Activated naive CD8-positive, alpha-beta T cell treated with anti-CD3 and anti-CD28 coated beads, Interleukin-2, amount 50 U/mL, for 16 hours (primary cell): ENCODE measurements around the gene STK17B.
"Not testable (repeated sequence)": the region's sequence is repeated elsewhere in the genome, so short reads cannot be mapped to it uniquely, and the experiment has no call there.

Experiments used
- DNase-seq: peaks from one replicate; pipeline ENCODE4 v3.0.0-alpha.2; 2020; ENCODE audit warnings: low read depth, low spot score

The STK17B gene

GRCh38 chr2:196171248-196171871 lies at the start of gene STK17B:
Gene STK17B (minus strand): TSS chr2:196171578. CDS start chr2:196163383, 8,195 bp downstream.
- DNase-seq = peak; percentile 96

GRCh38 chr2:196220671-196221070 lies 49.3 kb upstream of the STK17B start:
- no peak for DNase-seq

GRCh38 chr2:196219671-196220070 lies 48.3 kb upstream of the STK17B start:
- DNase-seq = no peak

- no peak for DNase-seq
These were observed 46.7 kb upstream of the STK17B start for GRCh38 chr2:196218106-196218505.

- DNase-seq = no peak
These were observed 45.7 kb upstream of the STK17B start for GRCh38 chr2:196217116-196217515.

GRCh38 chr2:196215376-196215775 lies 44.0 kb upstream of the STK17B start:
- DNase-seq = no peak

GRCh38 chr2:196214156-196214555 lies 42.8 kb upstream of the STK17B start:
- DNase-seq = no peak

- no peak for DNase-seq
These were observed 42.0 kb upstream of the STK17B start for GRCh38 chr2:196213252-196213980.

GRCh38 chr2:196208915-196209314 lies 37.5 kb upstream of the STK17B start:
- DNase-seq = no peak

GRCh38 chr2:196206804-196207203 lies 35.4 kb upstream of the STK17B start:
- DNase-seq = no peak

- no peak for DNase-seq
These were observed 34.6 kb upstream of the STK17B start for GRCh38 chr2:196205881-196206435.

GRCh38 chr2:196205011-196205766 lies 33.8 kb upstream of the STK17B start:
- DNase-seq = no peak

GRCh38 chr2:196201229-196202009 lies 30.0 kb upstream of the STK17B start:
- DNase-seq = no peak

GRCh38 chr2:196200557-196200956 lies 29.2 kb upstream of the STK17B start:
- no peak for DNase-seq

- DNase-seq = no peak
These were observed 24.4 kb upstream of the STK17B start for GRCh38 chr2:196195758-196196157.

GRCh38 chr2:196195302-196195701 lies 23.9 kb upstream of the STK17B start:
- no peak for DNase-seq

- no peak for DNase-seq
These were observed 20.2 kb upstream of the STK17B start for GRCh38 chr2:196191541-196191940.

- no peak for DNase-seq
These were observed 16.6 kb upstream of the STK17B start for GRCh38 chr2:196187898-196188458.

GRCh38 chr2:196187175-196187700 lies 15.9 kb upstream of the STK17B start:
- not testable (repeated sequence) for DNase-seq

- DNase-seq = no peak
These were observed 15.0 kb upstream of the STK17B start for GRCh38 chr2:196186266-196186980.
